ENCODE data around the gene SPATA13.

SPATA13 gene

DNA sequence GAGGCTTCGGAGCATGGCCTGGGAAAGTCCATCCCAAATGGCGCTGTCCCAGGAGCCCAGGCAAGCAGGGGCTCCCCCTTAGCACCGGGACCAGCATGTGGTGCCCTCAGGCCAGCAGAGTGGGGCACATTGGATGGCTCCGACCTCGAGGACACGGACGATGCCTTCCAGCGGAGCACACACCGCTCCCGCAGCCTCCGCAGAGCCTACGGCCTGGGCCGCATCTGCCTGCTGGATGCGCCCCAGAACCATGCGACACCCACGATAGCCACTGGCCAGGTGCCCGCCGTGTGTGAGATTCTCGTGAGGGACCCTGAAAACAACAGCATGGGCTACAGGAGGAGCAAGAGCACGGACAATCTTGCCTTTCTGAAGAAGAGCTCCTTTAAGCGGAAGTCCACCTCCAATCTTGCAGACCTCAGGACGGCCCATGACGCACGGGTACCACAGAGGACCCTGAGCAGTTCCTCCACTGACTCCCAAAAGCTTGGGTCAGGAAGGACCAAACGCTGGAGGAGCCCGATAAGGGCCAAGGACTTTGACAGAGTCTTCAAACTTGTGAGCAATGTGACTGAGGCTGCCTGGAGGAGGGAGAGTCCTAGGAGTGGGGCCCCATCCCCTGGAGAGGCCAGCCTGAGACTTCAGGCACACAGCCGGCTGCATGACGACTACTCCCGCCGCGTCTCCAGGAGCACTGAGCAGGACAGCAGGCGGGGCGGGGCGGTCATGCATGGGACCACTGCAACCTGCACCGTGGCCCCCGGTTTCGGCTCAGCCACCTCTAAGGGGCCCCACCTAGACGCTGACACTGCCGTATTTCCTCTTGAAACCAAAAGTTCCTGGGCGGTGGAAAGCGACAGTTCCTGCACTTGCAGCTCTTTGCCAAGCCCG, 63.1 kb downstream of the SPATA13 start:
- no peak for DNase-seq (ENCODE audit: low read depth in 2 of 2)

DNA sequence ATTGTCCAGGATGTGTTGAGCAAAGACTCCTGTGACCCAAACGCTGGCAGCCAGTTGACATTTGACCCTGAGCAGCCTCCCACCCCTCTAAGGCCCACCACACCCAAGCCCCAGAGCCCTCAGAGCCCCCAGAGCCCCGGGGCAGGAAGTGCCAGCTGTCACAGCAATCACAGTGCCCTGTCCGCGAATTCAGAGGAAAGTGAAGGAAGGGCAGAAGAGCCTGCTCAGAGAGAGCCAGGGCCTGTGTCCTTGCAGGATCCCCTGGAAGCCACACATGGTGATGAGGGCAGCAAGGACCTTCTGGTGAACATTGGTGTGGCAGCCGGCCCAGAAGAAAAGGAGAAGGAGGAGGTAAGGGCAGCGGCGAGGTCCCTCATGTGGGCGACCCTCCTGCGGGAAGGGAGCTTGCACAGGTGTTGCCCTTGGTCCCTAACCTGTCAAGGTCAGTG, 63.7 kb downstream of the SPATA13 start:
- DNase-seq (ENCODE audit: low read depth in 2 of 2) = no peak

DNA sequence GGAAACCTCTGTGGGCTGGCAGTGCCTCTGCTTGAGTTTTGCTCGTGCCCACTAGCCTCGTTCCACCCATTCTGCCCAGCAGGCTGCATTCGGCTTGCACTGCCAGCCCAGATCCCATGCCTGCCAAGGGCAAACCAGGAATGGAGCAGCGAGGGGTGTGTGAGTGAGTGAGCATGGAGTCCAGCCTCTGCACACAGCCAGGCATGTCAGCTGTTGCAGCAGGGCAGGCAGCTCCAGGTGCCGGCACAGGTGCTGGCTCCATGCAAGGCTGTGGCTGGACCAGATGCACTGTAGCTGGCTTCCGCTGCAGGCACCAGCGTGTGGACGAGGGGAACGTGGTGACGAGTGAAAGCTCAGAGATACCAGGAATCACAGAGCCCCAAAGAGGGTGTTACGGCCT, 64.5 kb downstream of the SPATA13 start:
- no peak for DNase-seq (ENCODE audit: low read depth in 2 of 2)

DNA sequence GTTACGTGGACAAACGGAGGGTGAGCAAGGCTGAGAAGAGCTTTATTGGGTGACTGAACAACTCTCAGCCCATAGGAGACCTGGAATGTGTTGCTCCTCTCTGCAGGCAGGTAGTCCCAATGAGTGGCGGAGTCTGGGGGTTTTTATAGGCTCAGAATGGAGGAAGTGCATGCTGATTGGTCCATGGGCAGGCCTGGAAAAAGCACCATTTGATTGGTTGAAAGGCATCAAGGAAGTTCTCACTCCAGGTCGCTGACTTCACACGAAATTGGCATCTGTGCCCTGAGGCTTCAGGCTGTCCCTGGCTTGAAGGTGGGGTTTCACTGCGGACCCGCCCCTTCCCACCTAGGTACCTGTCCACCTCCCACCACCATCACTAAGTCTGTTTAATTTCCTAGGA, 65.4 kb downstream of the SPATA13 start:
- DNase-seq (ENCODE audit: low read depth in 2 of 2) = no peak

DNA sequence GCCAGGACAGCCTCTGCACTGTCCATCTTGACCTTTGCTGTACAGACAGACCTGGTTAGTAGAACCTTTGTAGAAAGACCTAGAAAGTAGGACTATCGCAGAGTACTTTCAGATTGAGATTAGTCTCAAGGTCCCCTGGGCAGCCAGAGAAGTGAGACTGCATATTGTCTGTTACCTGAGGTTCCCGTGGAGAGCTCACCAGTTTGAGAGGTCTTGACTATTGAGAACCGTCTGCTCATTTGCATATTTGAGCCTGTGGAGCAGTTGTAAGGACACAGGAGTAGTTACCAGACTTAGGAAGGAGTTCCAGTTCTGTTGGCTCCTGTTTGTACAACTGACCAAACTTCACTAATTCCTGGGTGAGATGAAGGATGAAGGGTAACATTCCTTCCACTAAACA, 66.2 kb downstream of the SPATA13 start:
- no peak for DNase-seq (ENCODE audit: low read depth in 2 of 2)

DNA sequence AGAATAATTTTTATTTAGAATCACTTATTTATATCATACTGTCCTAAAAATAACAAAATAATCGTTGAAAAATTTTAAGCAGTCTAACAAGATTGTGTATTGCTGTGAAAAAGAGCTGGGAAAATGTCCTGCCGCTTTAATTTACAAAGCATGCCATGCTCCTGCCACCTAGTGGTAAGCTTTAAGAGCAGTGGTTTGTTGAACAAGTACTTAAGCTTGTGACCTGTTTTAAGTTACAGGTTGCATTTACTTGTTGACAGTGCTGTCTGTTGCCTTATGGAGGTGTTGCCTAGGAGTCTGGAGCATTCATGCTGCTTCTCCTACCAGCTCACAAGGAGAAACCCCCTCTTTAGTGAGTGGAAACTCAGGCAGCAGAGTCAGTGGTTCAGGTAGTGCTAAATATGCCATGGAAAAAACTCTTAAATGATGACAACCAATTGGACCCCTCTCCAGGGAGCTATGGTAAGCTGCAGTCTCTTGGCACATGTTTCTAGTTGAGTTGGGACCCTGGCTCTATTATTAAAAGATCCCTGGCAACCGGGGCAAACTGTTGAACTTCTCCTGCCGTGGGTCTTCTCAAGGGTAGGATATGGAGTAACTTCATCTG, 68.4 kb downstream of the SPATA13 start:
- no peak for DNase-seq (ENCODE audit: low read depth in 2 of 2)

DNA sequence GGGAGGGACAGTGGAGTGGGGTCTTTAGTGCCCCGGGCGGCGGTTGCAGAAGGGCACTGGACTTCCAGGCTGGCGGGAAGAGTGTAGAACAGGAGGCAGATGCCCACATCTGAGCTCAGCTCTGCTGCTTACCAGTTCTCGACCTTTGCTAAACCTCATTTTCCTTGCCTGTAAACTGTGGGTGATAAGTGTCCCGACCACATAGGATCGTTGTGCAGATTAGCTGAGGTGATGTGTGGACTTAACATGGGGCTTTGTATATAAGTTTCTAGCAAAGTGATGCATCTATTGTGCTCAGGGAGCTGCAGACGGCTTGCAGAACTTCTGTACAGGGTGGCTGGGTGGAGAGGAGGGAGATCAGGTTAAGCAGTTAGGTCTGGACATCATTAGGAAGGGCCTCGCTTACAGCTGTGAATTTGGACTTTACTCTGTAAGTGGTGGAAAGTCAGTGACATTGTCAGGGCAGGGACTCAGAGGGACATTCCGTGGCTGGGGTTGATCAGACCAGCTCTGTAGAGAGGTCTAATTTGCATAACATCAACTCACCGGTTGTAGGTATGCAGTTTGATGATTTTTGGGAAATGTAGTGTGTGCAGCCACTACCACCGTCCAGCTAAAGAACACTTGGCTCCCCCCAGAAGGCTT, 70.0 kb downstream of the SPATA13 start:
- DNase-seq (ENCODE audit: low read depth in 2 of 2) = no peak

DNA sequence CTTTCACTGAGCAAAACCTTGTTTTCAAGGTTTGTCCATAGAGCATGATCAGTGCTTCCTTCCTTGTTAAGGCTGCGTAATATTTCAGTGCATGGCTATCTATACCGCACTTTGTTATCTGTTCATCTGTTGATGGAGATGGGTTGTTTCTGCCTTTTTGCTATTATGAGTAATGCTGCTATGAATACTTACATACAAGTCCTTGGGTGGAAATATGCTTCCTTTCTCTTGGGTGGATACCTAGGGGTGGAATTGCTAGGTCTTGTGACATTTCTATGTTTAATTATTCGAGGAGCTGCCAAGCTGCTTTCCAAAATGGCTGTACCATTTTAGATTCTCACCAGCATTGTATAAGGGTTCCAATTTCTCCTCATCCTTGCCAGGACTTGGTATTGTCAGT, 70.9 kb downstream of the SPATA13 start:
- DNase-seq (ENCODE audit: low read depth in 2 of 2) = no peak

DNA sequence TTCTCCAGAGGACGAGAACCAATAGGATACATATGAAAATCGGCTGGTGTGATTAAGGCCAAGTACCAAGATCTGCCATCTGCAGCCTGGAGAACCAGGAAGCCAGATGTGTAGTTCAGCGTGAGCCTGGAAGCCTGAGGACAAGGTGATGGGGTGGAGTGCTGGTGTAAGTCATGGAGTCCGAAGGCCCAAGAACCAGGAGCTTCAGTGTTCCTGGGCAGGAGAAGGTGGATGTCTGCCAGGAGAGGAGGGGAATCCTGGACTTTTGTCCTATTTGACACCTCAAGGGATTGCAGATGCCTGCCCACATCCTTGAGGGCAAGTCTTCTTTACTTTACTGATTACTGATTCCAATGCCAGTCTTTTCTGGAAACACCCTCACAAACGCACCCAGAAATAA, 71.5 kb downstream of the SPATA13 start:
- no peak for DNase-seq (ENCODE audit: low read depth in 2 of 2)

DNA sequence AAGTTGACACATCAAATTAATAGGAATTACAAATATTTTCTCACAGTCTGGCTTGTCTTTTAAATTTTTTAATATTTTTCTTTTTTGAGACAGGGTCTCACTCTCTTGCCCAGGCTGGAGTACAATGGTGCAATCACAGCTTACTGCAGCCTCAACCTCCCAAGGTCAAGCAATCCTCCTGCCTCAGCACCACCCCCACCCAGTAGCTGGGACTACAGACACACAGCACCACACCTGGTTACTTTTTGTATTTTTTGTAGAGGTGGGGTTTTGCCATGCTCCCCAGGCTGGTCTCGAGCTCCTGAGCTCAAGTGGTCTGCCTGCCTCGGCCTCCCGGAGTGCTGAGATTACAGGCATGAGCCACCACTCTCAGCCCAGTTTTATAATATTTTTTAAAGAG, 72.0 kb downstream of the SPATA13 start:
- no peak for DNase-seq (ENCODE audit: low read depth in 2 of 2)

DNA sequence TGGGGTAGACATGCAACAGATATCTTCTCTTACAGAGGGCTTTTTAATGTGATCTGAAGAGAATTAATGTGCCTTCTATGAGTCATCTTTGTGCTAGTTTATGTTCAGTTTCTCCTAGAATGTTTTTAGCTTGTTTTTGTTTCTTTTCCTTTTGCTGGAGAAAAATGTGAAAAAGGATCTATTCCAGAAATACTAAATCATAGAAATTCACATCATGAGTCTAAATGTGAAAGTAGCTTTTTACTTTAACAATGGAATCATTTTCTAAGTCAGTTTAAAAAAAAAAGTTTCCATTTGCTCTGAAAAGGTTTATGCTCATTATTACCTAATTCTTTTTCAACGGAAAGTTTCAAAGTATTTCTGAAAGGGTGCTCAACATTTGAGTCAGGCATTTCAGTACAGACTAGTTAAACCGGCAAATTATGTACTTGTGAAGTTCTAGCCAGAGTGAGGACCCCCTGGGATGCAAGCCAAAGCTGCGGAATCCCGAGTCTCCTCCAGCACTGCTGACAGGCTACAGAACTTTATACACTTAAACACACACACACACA, 72.9 kb downstream of the SPATA13 start:
- no peak for DNase-seq (ENCODE audit: low read depth in 2 of 2)

DNA sequence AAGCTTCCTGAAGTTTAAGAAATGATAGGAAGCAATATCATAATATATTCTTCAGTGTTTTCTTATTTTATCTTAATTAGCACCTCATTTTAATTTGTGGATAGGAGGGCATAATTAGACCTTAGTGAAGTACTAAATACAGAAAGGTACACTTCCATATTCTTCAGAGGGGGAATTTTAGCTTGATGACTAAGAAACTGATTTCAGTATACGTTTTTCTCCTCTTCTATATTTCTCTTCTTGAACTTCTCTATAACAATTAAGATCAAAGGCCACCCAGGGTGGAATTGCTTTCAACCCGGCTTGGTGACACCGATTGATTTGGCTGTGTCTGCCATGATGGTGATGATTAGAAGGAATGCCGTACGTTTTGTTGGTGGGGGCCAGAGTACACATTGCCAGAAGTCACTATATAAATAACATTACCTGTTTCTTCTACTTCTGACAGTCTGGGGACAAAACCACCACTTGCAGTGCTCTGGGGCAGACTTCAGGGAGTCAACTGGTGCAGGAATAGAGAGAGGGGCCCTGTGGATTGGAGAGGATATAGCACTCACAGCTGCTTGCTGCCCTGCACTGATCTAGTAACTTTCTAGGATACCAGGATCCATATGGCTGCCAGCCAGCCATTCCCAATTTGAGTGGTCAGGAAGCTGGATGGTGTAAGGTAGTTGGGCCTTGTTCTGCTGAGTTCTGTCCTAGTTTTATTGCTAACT, 73.8 kb downstream of the SPATA13 start:
- DNase-seq (ENCODE audit: low read depth in 2 of 2) = no peak

DNA sequence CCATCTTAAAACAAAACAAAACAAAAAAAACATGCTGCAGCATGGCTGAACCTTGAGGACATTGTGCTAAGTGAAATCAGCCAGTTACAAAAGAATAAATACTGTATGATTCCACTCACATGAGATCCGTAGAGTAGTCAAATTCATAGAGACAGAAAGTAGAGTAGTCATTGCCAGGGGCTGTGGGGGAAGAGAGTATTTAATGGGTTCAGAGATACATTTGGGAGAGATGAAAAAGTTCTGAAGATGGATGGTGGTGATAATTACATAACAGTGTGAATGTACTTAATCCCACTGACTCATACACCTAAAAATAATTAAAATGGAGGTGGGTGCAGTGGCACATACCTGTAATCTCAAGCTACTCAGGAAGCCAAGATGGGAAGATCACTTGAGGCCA, 76.8 kb downstream of the SPATA13 start:
- DNase-seq (ENCODE audit: low read depth in 2 of 2) = no peak

DNA sequence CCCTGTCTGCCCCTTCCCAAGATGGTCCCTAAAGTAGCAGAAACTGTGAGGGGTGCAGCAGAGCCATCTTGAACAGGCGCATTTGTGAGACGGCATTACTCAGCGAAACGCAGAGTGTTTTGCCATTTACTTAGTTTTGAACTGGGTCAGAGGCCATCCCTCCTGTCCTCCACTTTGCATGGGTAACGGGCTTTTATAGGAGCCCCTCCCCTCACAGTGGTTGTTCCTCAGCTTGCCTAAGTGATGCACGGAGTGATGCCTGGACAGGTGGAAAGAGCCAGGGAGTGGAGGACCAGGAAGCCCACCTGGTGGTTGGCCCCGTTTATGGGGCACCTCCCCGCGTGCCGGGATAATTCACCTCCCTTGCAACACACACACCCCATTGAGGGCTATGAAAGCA, 80.8 kb downstream of the SPATA13 start:
- no peak for DNase-seq (ENCODE audit: low read depth in 2 of 2)

DNA sequence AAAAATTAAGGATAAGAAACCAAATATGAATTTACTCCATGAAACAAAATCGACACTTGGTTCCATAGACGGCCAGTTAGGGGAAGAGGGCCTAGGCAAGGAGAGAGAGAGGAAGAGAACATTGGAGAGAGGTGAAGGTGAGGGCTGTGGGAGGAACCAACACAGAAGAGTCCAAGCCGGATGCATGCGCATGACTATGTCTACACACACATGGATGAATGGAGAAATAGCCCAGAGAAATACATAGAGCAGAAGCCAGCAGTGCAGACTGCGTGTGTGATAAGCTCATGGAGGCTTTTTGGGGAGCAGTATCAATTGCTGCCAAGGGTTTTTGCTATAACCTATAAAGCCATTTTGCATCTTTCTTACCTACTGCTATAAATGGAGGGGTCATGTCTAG, 81.6 kb downstream of the SPATA13 start:
- no peak for DNase-seq (ENCODE audit: low read depth in 2 of 2)

DNA sequence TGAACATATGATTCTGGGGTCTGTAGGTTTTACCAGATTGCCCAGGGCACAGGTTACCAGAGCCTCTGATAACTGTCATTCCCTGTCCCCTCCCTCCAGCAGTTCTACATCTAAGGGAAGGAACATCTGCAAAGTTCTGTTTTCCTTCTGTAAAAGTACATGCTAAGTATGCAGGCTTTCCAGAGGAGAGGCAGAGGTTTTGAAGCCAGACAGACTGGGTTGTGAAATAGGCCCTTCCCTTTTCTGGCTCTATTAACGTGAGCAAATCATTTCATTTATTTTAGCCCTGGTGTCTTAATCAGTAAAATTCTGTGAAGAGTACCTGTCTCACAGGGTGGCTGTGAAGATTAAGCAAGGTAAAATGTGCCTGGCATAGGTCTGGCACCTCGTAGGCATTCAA, 82.8 kb downstream of the SPATA13 start:
- no peak for DNase-seq (ENCODE audit: low read depth in 2 of 2)

DNA sequence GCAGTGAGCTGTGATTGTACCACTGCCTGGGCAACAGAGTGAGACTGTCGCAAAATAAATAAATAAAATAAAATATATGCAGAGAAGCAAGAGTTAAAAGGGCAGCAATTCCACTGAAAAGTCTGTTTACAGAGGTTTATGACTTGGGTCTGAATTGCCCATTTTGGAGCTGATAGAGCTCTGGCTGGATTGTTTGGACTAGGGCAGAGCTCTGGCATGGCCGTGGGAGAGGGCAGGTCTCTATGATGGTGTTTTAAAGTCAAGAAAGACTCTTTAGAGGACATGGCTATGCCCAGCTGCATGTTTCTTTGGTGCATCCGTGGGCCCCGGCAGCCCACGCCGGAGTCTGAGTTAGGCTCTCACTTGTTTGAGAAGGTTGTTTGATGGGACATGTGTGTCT, 84.3 kb downstream of the SPATA13 start:
- no peak for DNase-seq (ENCODE audit: low read depth in 2 of 2)

DNA sequence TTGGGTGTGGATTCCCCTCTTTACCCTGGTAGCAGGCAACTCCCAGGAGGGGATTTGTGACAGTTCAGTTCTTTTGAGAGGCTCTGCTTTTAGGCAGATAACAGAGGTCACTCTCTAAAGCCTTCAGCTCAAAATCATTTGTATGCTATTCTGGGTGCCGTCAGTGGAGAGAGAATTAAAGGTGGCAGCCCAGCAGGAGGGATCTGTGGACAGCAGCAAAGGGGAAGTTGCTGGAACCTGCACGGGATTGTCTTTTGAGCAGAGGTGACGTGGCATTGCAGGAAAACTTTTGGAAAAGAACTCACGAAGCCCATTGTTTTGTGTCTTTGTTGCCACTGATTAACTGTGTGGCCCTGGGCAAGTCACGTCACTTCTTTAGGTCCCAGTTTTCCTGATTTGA, 86.5 kb downstream of the SPATA13 start:
- no peak for DNase-seq (ENCODE audit: low read depth in 2 of 2)

DNA sequence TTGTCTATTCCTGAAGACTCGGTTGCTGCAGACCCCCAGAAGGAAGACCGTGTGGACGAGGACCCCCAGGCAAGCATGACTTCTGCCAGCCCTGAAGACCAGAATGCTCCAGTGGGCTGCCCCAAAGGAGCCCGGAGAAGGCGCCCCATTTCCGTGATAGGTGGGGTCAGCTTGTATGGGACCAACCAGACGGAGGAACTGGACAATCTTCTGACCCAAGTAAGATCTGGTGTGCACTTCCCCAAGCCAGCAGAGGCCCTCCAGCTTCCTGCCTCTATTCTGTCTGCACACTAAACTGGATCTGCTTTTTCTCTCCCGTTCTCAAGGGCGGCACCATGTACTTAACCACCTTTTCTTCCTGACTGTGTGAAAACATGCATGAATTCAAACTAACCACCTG, 89.1 kb downstream of the SPATA13 start:
- DNase-seq (ENCODE audit: low read depth in 2 of 2) = no peak

DNA sequence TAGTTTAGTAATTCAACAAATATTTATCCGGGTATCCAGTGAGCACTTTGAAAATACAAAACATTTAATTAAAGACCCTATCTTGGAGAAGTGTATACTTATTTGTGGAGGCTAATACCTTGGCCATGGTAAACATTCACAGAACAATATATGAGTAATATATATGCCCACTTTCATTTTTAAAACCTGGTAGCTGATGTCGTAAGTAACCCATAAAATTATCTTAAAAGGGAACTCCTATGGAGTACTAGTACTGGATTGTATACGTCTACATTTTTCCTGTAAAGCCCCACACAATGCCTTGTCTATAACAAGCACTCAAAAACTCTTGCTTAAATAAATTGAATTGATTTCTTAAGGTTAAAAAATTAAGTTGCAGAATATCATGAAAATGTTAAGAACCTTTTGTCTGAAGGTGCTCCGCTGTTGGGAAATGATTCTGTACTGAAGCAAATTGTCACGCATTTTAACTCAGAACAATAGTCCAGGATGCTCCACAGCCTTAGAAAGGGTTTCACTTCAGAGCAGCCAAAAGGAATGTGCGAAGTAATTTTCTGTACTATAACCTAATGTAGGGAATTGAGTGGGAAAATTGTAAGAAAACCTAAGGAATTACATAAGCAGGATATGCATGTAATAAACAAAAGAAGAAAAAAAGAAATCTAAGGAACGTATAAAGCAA, 90.0 kb downstream of the SPATA13 start:
- no peak for DNase-seq (ENCODE audit: low read depth in 2 of 2)

DNA sequence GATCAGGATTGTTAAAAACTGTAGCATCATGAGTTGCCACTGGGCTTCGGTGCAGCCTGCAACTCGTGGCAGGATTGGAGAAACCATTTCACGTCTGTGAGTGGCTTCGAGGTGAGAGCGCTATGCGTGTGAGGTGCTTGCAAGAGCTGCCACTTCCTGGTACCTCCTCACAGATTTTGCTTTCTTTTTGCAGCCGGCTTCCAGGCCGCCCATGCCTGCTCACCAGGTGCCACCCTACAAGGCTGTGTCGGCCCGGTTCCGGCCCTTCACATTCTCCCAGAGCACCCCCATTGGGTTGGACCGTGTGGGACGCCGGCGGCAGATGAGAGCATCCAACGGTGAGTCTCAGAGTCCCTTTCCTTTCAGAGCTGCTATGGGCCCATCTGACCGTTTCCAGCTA, 91.0 kb downstream of the SPATA13 start:
- peak; percentile 63 to 70 for DNase-seq (ENCODE audit: low read depth in 2 of 2)
